ENCODE results near the gene TRAF1.

GRCh38 chr9:120891884-120892747, 34.5 kb downstream of the TRAF1 start:
- TF ChIP-seq CTCF (IDR thresholded peaks at IDR 0.05), result no peak
- no peak for TF ChIP-seq REST (IDR thresholded peaks at IDR 0.05; ENCODE audit: insufficient read depth in 1 of 2, low read depth in 2 of 2, low read length in 1 of 2)

Data from Panc1 (cell line).